Neutrophil (primary cell): ENCODE results near the gene TYW5.

Experiments
- H3K27ac ChIP-seq: fragments of 200-600 bp; sonication (generic); 2 replicates; pipeline ENCODE4 v1.5.1; 2016; ENCODE audit warnings: mild to moderate bottlenecking, moderate library complexity
- H3K27me3 ChIP-seq: fragments of 200-600 bp; sonication (generic); 2 replicates; pipeline ENCODE4 v1.6.0; 2016; ENCODE audit warnings: mild to moderate bottlenecking
- H3K36me3 ChIP-seq: fragments of 200-600 bp; sonication (generic); 2 replicates; pipeline ENCODE4 v1.5.1; 2017
- H3K4me1 ChIP-seq, 2 experiments: fragments of 200-600 bp in 1 of 2; sonication (generic) in 1 of 2; 1 replicate in 1 of 2; 2 replicates in 1 of 2; pipeline versions ENCODE4 v1.5.1 to v1.6.1; 2013 to 2016; ENCODE audit warnings: low read depth in 1 of 2, low read length in 1 of 2, mild to moderate bottlenecking in 1 of 2, moderate library complexity in 1 of 2; ENCODE audit not compliant: control insufficient read depth in 1 of 2, insufficient read depth in 1 of 2
- H3K4me3 ChIP-seq, 2 experiments: fragments of 200-600 bp in 1 of 2; sonication (generic) in 1 of 2; 1 replicate in 1 of 2; 2 replicates in 1 of 2; pipeline ENCODE4 v1.5.1; 2013 to 2016; ENCODE audit warnings: low read depth in 1 of 2, low read length in 1 of 2, mild to moderate bottlenecking in 1 of 2, moderate library complexity in 1 of 2
- H3K9me3 ChIP-seq: fragments of 200-600 bp; sonication (generic); 2 replicates; pipeline ENCODE4 v1.5.1; 2016
- CTCF ChIP-seq: fragments of 200-600 bp; sonication (generic); IDR thresholded peaks from 2 replicates; pipeline ENCODE4 v1.5.1; 2016; ENCODE audit warnings: antibody characterized with exemption

TYW5 gene

GRCh38 chr2:199910338-199911051 lies 44.8 kb downstream of the TYW5 start:
- Histone ChIP-seq H3K27ac (peak overlapping the region; percentile 88), H3K9me3 (no peaks in the 10 kb centered on the region), H3K4me1 (peaks cover 19 to 21% of the 10 kb centered on the region in 2 experiments), H3K4me3 (peak overlapping the region; percentile 90 to 92), H3K36me3 (no peaks in the 10 kb centered on the region), H3K27me3 (no peaks in the 10 kb centered on the region)
- no peak for TF ChIP-seq CTCF

GRCh38 chr2:199907008-199907714 lies 48.1 kb downstream of the TYW5 start:
- H3K9me3 ChIP-seq = no peaks in the 10 kb centered on the region
- no peak overlapping the region for H3K4me3 ChIP-seq
- no peaks in the 10 kb centered on the region for H3K27me3 ChIP-seq
- no peaks in the 10 kb centered on the region for H3K36me3 ChIP-seq
- TF ChIP-seq CTCF = no peak
- no peak overlapping the region for H3K27ac ChIP-seq
- peaks cover 12 to 14% of the 10 kb centered on the region in 2 experiments for H3K4me1 ChIP-seq

GRCh38 chr2:199903111-199903510 lies 52.2 kb downstream of the TYW5 start:
- H3K27me3 ChIP-seq = no peaks in the 10 kb centered on the region
- H3K36me3 ChIP-seq = no peaks in the 10 kb centered on the region
- no peak overlapping the region for H3K4me3 ChIP-seq
- no peak for TF ChIP-seq CTCF
- H3K27ac ChIP-seq = no peak overlapping the region
- no peaks in the 10 kb centered on the region for H3K4me1 ChIP-seq
- no peaks in the 10 kb centered on the region for H3K9me3 ChIP-seq

GRCh38 chr2:199902486-199903110 lies 52.7 kb downstream of the TYW5 start:
- Histone ChIP-seq H3K27me3 (no peaks in the 10 kb centered on the region), H3K36me3 (no peaks in the 10 kb centered on the region), H3K27ac (no peak overlapping the region), H3K4me1 (no peaks in the 10 kb centered on the region), H3K9me3 (no peaks in the 10 kb centered on the region), H3K4me3 (no peak overlapping the region)
- TF ChIP-seq CTCF = no peak

GRCh38 chr2:199901942-199902341 lies 53.3 kb downstream of the TYW5 start:
- no peaks in the 10 kb centered on the region for H3K9me3 ChIP-seq
- no peak for TF ChIP-seq CTCF

More at GRCh38 chr2:199901942-199902341, 53.3 kb downstream of the TYW5 start:
- H3K27ac ChIP-seq = no peak overlapping the region
- H3K4me3 ChIP-seq = no peak overlapping the region
- no peaks in the 10 kb centered on the region for H3K27me3 ChIP-seq
- no peaks in the 10 kb centered on the region for H3K36me3 ChIP-seq
- H3K4me1 ChIP-seq = no peaks in the 10 kb centered on the region
